ENCODE measurements around the gene GRPEL2.
"Not testable (repeated sequence)": the region's sequence is repeated elsewhere in the genome, so short reads cannot be mapped to it uniquely, and the experiment has no call there.

The GRPEL2 gene

DNA sequence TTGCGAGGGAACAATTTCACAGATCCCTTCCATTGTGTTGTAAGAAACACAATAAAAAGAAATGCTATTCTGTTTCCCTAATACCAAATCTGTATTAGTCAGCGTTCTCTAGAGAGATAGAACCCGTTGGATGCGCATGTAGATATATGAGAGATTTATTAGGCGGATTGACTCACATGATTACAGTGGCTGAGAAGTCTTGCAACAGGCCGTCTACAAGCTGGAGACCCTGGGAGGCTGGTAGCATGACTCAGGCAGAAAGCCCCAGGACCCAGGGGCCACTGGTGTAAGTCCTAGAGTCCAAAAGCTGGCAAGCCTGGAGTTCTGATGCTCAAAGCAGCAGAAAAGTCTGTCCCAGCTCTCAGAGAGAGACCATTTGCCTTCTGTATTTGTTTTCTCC, 52.2 kb downstream of the GRPEL2 start:
- no peak for DNase-seq (ENCODE audit: low spot score)
- TF ChIP-seq, protein P1, sequence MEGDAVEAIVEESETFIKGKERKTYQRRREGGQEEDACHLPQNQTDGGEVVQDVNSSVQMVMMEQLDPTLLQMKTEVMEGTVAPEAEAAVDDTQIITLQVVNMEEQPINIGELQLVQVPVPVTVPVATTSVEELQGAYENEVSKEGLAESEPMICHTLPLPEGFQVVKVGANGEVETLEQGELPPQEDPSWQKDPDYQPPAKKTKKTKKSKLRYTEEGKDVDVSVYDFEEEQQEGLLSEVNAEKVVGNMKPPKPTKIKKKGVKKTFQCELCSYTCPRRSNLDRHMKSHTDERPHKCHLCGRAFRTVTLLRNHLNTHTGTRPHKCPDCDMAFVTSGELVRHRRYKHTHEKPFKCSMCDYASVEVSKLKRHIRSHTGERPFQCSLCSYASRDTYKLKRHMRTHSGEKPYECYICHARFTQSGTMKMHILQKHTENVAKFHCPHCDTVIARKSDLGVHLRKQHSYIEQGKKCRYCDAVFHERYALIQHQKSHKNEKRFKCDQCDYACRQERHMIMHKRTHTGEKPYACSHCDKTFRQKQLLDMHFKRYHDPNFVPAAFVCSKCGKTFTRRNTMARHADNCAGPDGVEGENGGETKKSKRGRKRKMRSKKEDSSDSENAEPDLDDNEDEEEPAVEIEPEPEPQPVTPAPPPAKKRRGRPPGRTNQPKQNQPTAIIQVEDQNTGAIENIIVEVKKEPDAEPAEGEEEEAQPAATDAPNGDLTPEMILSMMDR (IDR thresholded peaks at IDR 0.05; ENCODE audit: borderline replicate concordance, control extremely low read depth, extremely low read depth, insufficient read depth, missing control alignments), result no peak
- in situ Hi-C loops (cut with MboI; ENCODE audit: low sequenced_read_pairs, unreplicated experiment), result no loop called here

DNA sequence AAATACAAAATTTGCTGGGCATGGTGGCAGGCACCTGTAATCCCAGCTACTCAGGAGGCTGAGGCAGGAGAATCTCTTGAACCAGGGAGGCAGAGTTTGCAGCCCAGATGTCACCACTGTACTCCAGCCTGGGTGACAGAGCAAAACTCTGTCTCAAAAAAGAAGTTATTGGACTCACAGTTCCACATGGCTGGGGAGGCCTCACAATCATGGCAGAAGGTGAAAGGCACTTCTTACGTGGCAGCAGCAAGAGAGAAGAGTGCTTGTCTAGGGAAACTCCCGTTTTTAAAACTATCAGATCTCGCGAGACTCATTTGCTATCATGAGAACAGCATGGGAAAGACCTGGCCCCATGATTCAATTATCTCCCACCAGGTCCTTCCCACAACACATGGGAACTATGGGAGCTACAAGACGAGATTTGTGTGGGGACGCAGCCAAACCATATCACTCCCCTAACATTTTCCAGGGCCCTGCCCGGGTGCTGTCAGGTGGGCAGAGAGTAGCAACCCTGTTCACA, 53.5 kb downstream of the GRPEL2 start:
- in situ Hi-C loops (cut with MboI; ENCODE audit: low sequenced_read_pairs, unreplicated experiment); DNase-seq (ENCODE audit: low spot score): not testable (repeated sequence)

DNA sequence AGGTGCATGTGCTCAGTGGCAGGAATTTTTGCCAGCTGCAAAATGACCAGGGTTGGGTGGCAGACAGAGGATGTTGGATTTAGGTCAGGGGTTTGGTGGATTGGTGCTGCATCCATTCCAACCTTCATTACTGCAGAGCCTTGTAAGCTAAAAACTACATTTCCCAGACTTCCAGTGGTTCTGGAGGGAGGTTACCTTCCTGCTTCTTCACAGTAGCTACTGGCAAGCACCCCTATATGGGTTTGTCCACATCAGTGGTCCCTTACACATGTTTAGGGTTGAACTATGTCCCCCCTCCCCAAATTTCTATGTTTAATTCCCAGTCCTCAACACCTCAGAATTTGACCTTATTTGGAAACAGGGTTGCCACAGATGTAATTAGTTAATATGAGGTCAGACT, 54.5 kb downstream of the GRPEL2 start:
- in situ Hi-C loops (cut with MboI; ENCODE audit: low sequenced_read_pairs, unreplicated experiment), result no loop called here
- TF ChIP-seq, protein P1 (IDR thresholded peaks at IDR 0.05; ENCODE audit: borderline replicate concordance, control extremely low read depth, extremely low read depth, insufficient read depth, missing control alignments), result no peak
- no peak for DNase-seq (ENCODE audit: low spot score)

DNA sequence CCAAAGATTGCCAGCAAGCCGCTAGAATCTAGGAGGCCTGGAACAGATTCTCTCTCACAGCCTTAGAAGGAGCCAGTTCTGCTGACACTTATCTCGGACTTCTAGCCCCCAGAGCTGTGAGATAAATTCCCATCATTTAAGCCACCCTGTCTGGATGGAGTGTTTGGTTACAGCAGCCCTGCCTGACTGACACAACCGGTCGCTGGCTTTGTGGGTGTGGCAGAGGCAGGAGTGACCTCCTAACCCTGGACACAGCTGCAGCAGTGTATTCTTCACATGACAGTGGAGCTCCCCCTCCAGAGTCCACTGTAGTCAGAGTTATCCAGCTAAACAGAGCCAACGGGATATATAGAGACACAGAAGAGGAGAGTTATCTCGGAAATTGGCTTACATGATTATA, 55.0 kb downstream of the GRPEL2 start:
- TF ChIP-seq, protein P1 (IDR thresholded peaks at IDR 0.05; ENCODE audit: borderline replicate concordance, control extremely low read depth, extremely low read depth, insufficient read depth, missing control alignments), result no peak
- no peak for DNase-seq (ENCODE audit: low spot score)
- in situ Hi-C loops (cut with MboI; ENCODE audit: low sequenced_read_pairs, unreplicated experiment), result no loop called here

DNA sequence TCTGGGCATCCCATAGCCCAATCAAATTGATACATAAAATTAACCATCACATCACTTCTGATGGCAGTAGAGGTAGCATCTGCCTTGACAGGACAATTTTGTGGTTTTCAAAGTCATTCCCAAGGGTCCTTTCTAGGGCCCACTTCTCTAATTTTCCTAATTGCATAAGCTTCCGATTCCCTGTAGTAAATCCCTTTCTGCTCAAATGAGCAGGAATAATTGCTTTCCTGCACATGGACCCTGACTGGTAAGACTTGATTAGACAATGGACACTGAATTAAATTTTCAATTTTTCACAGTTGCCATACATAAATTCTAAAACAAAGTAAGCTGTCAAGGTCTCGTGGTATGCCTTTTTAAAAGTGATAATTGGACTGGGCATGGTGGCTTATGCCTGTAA, 55.8 kb downstream of the GRPEL2 start:
- no peak for DNase-seq (ENCODE audit: low spot score)
- TF ChIP-seq, protein P1 (IDR thresholded peaks at IDR 0.05; ENCODE audit: borderline replicate concordance, control extremely low read depth, extremely low read depth, insufficient read depth, missing control alignments), result no peak
- in situ Hi-C loops (cut with MboI; ENCODE audit: low sequenced_read_pairs, unreplicated experiment), result no loop called here

DNA sequence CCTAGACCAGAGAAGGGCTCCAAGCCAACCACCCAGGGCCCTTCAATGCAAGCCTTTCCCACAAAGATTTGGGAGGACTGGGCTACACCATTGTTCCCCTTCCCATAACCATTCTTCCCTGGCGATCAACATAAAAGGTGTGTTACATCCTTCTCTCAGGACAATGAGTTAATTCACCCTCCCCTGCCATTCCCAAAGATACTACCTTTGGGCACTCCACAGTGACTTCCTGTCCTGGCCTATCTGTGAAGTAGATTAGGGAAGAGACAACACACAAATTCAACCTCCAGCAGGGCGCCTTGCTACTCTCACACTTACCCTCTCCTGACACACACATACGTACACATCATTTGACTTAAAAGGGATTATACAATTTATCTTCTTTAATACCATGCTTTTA, 57.0 kb downstream of the GRPEL2 start:
- TF ChIP-seq, protein P1 (IDR thresholded peaks at IDR 0.05; ENCODE audit: borderline replicate concordance, control extremely low read depth, extremely low read depth, insufficient read depth, missing control alignments), result no peak
- no peak for DNase-seq (ENCODE audit: low spot score)
- in situ Hi-C loops (cut with MboI; ENCODE audit: low sequenced_read_pairs, unreplicated experiment), result no loop called here
